Activated CD4-positive, alpha-beta T cell treated with anti-CD3 and anti-CD28 coated beads for 48 hours (primary cell): Measurements from ENCODE around the gene COL11A1.
"Not testable (repeated sequence)": the region's sequence is repeated elsewhere in the genome, so short reads cannot be mapped to it uniquely, and the experiment has no call there.

Source experiments
- DNase-seq: peaks from one replicate; pipeline ENCODE4 v3.0.0-alpha.2; 2020

The COL11A1 gene

DNA sequence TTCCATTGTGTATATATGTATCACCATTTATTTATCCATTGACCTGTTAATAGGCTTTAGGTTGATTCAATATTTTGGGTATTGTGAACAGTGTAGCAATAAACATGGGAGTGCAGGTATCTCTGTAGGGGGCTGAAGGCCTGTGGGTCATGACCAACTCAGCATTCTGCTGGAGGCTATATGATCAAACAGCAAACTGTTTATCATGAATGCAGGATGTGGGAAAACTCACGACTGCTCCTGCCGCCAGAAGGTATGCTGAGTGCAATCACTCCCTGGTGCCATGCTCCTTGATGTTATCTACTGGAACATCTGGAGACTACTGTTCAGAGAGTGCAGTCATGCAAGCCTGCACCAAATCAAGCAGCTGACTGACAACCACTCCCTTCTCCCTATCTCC, 275.2 kb downstream of the COL11A1 start:
- DNase-seq = no peak

DNA sequence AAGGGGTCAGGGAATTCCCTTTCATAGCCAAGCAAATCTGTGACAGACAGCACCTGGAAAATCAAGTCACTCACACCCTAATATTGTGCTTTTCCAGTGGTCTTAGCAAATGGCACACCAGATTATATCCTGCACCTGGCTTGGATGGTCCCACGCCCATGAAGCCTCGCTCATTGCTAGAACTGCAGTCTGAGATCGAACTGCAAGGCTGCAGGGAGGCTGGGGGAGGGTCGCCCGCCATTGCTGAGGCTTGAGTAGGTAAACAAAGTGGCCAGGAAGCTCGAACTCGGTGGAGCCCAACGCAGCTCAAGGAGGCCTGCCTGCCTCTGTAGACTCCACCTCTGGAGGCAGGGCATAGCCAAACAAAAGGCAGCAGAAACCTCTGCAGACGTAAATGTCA, 281.6 kb downstream of the COL11A1 start:
- DNase-seq = not testable (repeated sequence)
